GM18858 (cell line): Measurements from ENCODE around the gene TSPAN10.
A peak's percentile ranks its signal among the peaks of the same experiment; 100 is the strongest.
"Not testable (repeated sequence)": the region's sequence is repeated elsewhere in the genome, so short reads cannot be mapped to it uniquely, and the experiment has no call there.

Experiments used
- ATAC-seq: cut with Tn5 transposase; IDR thresholded peaks from one replicate; pipeline ENCODE4 v1.9.1; 2021; ENCODE audit not compliant: unreplicated experiment

TSPAN10 gene

DNA sequence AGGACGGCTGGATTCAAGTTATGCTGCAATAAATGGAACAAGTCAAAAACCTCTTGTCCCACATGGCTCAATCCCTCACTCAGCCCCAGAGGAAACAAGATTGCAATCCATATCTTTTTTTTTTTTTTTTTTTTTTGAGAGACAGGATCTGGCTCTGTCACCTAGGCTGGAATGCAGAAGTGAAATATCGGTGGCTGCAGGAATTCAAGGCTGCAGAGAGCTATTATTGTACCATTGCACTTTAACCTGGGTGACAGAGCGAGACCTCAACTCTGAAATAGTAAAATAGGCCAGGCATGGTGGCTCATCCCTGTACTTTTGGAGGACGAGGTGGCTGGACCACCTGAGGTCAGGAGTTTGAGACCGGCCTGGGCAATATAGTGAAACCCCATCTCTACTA is 22.0 kb downstream of the TSPAN10 start:
- no peak for ATAC-seq

DNA sequence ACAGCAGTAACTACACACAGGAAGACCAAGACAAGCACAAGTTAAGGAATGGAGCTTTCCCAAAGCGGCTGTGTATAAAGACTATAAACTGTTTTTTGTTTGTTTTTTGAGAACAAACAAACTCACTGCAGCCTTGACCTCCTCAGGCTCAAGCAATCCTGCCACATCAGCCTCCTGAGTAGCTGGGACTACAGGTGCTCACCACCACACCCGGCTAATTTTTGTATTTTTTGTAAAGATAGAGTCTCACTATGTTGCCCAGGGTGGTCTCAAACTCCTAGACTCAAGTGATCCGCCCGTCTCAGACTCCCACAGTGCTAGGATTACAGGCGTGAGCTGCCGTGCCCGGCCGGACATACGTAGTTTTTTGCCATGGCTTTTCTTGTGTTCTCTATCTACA is 23.4 kb downstream of the TSPAN10 start:
- ATAC-seq = no peak

DNA sequence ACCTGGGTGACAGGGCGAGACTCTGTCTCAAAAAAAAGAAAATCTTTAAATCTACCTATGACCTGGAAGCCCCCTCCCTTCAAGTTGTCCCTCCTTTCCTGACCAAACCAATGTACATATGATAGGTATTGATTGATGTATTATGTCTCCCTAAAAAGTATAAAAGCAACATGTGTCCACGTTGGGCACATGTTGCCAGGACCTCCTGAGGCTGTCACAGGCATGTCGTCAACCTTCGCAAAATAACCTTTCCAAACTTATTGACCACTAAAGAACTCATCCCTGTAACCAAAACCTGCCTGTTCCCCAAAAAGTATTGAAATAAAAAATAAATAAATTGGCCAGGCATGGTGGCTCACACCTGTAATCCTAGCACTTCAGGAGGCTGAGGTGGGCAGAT is 25.0 kb downstream of the TSPAN10 start:
- no peak for ATAC-seq

DNA sequence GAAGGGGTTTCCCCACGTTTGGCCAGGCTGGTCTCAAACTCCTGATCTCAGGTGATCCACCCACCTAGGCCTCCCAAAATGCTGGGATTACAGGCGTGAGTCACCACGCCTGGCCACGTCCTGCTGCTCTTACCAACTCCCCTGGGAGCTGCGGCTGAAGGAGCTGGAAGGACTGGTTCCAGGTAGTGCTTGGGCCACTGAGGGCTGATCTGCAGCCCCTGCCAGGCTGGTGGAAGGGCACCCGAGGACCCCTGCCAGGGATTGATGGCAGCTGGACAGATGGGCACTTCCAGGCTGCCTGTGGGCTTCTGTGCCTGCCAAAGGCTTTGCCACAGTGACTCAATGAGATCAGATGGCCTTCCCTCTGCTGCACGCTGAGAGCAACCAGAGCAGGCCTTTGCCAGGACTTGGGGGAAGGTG is 27.1 kb downstream of the TSPAN10 start:
- ATAC-seq = no peak

DNA sequence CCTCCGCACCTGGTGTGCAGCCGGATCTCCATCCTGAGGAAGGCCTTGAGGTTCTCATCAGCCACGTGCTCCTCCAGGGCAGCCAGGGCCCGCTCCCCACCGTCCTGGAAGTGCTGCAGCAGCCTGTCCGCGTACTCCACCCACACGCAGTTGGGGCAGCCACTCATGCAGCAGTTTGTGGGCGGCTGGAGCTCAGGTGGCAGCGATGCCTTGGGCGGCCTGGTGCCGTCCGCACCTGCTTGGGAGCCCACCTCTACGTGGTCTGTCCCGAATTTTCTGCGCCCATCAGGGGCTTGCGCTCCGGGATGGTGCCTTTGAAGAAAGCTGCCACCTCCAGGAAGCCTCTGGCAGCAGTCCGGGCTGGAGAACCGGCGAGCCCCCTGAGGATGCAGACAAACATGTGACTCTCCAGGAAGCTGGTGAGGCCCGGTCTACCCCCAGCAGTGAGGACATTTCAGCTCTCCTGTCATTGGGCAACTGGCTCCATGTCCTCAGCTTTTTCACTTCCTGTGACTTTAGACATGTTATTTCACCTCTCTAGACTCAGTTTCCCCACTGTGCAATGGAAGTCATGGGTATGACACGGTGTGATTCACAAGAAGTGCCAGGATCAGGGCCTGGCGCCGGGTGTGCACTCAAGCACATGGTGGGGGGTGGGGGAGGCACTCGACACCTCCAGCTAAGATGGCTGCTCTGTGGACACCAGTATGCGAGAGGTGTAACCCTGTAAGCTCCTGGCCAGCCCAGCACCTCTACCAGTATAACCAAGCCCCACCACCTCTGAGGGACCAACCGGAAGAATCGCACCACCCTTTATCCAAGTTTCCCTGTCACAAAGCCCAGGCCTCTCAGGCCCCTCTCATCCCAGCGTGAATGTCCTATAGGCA is 28.5 kb downstream of the TSPAN10 start:
- no peak for ATAC-seq

DNA sequence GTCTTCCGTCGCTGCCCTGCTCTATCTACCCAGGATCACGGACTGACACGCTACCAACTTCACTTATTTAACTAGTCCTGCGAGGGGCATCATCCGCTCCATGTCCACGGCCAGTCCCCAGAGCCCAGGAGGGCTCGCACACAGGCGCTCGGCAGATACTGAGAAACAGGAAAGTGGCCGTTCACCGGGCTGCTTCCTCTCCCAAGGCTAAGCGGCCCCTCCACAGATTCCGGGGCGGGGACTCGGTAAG is 29.0 kb downstream of the TSPAN10 start:
- no peak for ATAC-seq

DNA sequence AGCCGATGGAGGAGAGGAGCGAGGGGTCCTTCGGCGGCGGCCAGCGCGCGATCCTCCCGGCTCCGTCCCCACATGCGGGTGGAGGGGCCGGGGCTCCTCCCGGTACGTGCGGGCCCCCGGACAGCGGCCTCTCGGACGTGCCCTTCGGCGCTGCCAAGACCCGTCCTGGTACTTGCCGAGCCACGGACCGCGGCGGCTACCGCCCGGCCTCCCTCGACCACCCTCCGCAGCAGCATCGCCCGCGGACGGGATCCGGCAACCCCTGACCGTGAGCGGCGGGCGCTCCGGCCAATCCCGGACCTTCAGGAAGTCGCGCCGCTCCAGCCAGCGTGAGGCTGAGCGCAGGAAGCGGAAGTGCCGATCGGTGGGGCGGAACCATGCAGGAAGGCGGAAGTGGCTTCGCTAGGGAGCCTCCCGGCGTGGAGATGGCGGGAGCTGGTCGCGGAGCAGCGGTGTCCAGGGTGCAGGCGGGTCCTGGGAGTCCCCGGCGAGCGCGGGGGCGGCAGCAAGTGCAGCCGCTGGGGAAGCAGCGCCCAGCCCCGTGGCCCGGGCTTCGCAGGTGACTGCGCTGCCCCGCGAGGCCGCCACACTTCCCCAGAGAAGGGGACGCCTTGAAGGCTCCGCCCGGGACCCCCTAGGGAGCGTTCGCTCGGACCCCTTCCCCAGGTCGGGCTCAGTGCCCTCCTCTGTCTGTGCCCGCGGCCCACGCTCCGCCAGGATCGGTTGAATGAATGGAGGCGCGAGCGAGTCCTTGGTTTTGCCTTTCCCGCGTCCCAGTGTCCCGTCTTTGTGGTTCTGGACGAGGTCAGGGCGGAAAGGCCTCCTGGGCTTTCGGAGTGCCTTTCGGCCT is 29.6 kb downstream of the TSPAN10 start, which contains the start of the genes CCDC137 and OXLD1:
CCDC137 (plus strand) TSS at position 396 of the 850 bp plus-strand sequence; CDS start at position 426, 30 bp downstream.
OXLD1 (minus strand) TSS at position 264 of the 850 bp plus-strand sequence; CDS start at position 236, 28 bp downstream.
- ATAC-seq = peak; percentile 78

DNA sequence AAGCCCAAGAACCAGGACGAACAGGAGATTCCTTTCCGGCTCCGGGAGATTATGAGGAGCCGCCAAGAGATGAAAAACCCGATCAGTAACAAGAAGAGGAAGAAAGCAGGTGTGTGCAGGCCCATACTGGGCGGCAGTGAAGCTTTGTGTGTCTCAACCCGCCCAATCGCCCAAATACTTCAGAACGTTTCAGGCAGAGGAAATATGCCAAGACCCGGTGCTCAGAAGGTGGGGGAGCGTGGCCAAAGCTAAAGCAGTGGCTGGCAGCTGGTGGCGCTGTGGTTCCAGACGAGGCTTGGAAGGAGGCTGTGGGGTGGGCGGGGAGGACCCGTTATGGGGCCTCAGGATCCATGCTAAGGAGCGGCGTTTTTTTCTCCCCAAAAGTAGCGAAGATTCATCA is 30.8 kb downstream of the TSPAN10 start:
- no peak for ATAC-seq

DNA sequence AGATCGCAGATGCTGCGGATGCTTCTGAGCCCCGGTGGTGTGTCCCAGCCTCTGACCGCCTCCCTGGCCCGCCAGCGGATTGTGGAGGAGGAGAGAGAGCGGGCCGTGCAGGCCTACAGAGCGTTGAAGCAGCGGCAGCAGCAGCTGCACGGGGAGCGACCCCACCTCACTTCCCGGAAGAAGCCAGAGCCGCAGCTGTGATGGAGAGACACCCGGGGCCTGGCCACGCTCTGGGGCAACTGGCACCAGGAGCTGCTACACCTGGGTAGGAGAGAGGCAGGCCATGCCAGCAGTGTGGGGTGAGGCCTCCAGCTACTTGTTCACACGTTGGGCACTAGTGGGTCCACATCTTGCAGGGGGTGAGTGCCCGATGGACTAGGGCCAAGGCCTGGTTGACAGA is 35.5 kb downstream of the TSPAN10 start:
- ATAC-seq = no peak

DNA sequence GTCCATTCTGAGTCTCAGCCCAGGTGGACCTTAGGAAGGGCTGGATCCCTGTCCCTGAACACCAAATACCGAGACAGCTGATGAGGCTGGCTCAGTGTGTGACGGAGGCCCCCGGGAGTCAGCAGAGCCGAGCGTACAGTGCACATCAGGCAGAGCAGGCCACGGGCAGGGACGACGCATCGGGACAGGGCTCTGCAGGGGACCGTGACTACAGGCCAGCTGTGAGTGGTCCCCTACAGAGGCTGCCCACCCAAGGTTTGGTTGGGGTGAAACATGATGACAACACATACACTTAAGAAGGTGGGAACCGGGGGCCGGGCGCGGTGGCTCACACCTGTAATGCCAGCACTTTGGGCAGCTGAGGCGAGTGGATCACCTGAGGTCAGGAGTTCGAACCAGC is 36.0 kb downstream of the TSPAN10 start:
- no peak for ATAC-seq

DNA sequence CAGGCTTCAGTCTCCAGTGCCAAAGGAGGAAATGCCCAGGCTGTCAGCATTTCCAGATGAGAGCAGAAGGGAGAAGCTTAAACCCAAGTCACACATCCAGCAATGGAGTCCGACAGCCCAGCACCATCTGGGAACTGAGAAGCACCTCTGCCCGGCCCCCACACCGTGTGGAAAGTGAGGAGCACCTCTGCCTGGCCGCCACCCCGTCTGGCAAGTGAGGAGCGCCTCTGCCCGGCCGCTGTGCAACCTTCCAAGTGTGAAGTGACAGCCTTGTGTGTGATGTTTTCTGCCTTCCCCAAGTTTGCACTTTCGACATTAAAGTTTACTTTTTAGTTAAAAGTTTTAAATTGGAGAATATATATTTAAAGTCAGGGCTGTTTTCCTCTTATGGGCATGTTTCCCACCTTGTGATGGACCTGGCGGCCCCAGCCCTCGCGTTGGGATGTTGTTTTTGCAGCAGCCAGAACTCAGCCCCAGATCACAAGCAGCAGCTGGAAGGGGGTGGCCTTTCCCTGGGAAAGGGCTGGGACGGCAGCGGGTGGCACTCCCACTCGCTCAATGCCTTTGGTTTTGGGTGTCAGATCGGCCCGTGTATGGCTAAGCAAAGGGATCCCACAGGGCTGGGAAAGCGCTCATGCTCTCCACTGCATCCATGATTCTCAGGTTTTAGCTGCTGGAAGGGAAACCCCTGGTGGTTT is 36.7 kb downstream of the TSPAN10 start:
- no peak for ATAC-seq

DNA sequence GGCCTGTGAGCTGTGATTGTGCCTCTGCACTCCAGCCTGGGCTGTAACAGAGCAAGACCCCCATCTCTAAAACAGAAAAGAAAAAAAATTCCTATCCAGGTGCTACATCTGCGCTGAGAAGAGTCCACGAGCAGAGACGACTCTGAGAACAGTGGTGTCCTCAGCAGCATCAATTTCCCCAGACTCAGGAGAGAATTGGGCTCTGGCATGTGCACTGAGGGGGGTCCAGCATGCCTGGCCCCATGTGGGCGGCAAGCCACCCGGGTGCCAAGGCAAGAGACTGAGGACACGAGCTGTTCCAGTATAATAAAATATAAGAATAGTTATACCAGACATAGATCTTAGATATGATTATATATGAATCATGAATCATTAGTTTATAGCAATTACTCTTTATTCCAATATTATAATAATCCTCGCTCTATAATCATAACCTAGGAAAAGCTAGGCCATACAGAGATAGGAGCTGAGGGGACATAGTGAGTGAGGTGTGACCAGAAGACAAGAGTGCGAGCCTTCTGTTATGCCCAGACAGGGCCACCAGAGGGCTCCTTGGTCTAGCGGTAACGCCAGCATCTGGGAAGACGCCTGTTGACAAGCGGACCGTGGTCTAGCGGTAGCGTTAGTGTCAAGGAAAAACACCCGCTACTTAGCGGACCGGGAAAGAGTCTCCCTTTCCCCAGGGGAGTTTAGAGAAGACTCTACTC is 38.7 kb downstream of the TSPAN10 start:
- ATAC-seq = not testable (repeated sequence)

DNA sequence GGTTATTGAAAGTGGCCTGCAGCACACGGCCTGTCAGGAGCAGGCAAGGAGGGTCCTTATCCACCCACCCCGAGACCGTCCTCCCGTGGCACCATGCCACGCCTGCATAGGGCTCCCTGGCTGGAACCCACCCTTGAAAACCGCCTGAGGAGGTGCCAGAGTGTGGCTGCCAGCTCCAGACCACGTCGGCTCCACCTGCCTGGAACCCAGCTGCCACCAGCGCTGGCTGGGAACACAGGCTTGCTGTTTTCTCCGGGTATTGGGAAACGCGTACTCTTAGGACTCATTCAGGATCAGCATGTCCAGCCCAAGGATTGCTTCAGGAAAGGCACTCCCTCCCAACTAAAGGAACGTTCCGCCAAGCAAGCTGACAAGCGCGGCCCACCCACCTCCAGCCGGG is 39.9 kb downstream of the TSPAN10 start:
- ATAC-seq = no peak

DNA sequence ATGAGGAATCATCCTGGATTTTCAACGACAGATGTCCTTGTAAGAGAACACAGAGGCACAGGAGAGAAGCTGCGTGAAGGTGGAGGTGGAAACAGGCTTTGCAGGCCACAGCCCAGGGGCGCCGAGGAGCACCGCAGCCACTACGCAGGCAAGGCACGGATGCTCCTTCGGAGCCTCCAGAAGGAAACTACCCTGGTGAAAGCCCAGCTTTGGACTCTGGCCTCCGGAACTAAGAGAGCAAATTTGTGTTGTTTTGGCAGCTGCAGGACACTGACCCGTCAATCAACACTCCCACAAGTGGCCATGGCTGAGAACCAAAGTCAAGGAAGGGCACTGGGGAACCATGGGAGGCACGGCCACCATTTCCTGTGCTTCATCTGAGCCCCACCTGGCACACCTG is 43.2 kb downstream of the TSPAN10 start:
- ATAC-seq = no peak

DNA sequence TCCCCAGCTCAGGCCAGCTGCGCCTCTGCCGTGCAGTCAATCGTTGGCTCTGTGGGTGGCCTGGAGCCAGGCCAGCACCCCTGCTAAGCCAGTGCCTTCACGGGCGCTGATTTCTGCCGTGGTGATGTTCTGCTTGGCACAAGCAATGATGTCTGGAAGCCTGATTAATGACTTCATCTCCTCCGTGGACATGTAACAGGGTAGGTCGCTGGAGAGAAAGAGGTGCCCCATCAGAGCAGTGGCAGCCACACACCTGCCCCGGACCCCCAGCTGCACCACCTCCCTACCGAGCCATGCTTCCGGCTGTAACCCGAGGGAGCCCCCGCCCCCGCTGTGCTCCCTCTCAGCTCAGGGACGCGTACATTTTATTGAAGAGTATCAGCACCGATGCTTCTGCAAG is 44.7 kb downstream of the TSPAN10 start:
- ATAC-seq = no peak

DNA sequence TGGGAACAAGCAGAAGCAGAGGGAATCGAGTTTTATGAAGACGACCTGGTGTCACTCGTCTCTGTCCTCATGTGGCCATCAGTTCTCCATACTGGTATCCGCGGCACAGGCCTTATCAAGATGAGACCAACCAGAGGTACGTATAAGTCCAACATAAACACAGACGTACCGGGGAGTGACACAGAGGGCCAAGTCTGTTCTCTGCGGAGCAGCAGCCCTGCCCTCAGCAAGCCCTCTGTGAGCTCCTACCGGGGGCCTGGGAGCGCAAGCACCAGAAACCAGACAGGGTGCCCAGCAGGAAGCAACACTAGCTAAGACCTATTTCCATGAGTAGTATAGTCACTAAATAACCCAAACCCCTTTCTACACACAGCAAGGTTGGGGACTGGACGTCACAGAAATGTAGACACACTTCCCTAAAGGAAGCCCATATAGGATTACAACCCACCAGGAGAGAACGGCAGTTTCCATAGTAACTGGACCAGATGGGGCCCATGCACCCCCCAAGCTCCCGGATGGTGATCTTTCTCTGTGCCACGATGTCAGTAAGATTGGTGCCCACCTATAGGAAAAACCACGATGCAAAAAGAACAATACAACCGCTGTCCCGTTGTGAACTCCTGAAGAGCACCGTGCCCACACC is 45.7 kb downstream of the TSPAN10 start:
- ATAC-seq = no peak

DNA sequence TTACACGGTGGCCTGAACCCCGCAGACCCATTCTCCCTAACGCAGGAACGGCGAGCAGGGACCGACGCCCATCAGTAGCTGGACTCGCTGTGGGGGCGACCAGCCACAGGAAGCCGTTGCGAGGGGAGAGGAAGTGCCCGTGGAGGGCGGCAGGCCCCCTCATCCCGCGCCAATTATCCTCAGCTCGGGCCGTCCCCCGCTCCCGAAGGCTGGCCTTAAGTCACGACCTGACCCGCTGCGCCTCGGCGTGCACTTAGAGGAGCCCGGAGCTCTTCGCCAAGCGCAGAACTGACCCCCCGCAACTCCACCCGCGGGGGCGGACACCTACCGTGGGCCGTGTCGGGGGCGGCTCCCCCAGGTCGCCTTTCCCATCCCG is 46.2 kb downstream of the TSPAN10 start:
- no peak for ATAC-seq

DNA sequence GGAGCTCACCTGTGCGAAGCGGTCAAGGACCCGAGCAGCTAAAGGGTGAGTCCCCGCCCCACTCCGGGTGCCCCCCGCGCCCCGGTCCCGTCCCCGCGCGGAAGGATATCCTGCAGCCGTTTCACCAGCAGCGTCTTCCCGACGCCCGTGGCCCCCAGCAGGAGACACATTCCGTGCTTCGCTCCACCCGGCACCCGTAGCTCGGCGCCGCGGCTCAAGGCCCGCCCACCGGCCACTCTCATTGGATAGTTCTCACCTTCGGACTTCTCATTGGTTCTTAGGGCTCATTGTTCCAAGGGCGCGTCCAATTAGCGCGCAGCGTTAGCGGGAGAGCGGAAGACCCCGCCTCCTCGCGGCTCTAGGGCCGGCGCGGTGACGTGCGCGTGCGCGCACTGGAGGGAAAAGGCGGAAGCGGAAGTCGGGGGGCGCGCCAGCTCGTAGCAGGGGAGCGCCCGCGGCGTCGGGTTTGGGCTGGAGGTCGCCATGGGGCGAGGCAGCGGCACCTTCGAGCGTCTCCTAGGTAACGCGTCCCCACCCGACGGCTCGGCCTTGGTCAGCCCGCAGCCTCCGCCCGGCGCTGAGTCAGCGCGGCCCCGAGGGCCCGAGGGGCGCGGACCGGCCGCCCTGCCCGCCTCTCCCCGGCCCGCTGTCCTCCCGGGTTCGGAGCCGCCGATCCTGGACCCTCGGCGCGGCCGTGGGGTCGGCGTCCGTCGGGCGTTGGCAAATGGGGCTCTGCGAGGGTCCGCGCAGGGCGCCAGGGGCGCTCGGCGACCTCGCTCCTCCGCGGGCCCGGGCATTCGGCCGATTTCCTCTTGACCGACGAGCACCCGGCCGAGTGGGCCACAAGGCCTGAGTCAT is 46.8 kb downstream of the TSPAN10 start, which contains the start of the genes ARL16 and HGS:
ARL16 (minus strand) TSS at position 214 of the 858 bp plus-strand sequence; CDS start at position 170, 44 bp downstream.
HGS (plus strand) TSS at position 428 of the 858 bp plus-strand sequence; CDS start at position 484, 56 bp downstream.
- ATAC-seq = peak; percentile 86

DNA sequence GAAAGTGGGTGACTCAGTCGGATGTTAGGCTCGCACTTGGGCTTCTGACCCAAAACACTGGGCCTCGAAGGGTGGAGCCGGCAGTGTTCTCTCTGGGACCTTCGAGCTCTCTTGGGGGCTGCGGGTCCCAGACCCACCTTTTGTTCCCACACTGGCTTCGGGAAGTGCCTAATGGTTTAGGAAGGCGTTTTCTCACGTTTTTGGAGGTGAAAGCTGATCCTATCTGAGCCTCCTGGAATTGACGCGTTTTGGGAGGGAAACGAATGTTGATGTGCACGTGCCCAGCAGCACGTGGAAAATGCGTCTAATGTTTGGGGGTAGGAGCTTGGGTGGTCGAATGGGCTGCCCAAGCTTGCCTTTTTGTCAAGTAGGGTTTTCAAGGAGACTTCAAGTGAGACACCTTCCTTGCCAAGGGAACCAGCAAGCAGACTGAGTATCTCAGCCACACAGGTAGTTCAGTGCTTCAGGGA is 47.5 kb downstream of the TSPAN10 start:
- no peak for ATAC-seq
